GM18520 (cell line): ENCODE measurements around the gene EVI5.
"Not testable (repeated sequence)": the region's sequence is repeated elsewhere in the genome, so short reads cannot be mapped to it uniquely, and the experiment has no call there.

Experiments
- ATAC-seq: cut with Tn5 transposase; IDR thresholded peaks from one replicate; pipeline ENCODE4 v1.9.1; 2021; ENCODE audit not compliant: unreplicated experiment

The EVI5 gene

DNA sequence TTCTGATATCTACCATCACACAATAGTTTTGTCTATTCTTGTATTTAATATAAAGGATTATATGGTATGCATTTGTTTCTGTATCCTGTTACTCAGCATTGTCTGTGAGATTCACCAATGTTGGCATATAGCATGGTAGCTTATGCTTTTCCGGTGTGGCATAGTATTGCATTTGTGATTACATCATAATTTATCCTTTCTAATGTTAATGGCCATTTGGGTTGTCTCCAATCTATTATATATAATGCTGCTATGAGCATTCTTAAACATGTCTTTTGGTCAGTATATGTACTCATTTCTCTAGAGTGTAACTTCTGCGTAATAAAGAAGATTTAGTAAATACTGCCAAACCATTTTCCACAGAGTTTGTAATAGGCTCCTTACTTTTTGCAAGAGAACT lies 257.2 kb downstream of the EVI5 start:
- ATAC-seq: no peak

DNA sequence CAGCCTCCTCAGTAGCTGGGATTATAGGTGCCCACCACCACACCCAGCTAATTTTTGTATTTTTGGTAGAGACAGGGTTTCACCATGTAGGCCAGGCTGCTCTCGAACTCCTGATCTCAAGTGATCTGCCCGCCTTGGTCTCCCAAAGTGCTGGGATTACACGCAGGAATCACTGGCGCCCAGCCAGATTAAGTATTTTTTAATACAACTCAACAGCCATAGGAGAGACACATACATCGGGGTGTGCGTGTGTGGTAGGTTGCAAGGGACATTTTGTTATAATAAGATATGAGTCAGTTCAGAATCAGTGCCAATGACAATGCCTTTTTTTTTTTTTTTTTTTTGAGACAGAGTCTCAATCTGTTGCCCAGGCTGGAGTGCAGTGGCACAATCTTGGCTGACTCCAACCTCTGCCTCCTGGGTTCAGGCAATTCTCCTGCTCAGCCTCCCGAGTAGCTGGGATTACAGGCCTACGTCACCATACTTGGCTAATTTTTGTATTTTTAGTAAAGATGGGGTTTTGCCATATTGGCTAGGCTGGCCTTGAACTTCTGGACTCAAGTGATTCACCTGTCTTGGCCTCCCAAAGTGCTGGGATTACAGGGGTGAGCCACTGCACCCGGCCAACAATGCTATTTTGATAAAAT lies 259.8 kb downstream of the EVI5 start:
- ATAC-seq: not testable (repeated sequence)

- no peak for ATAC-seq
These were observed 265.9 kb downstream of the EVI5 start for GRCh38 chr1:92519043-92519442.

GRCh38 chr1:92516574-92516973 lies 268.3 kb downstream of the EVI5 start:
- ATAC-seq: no peak

GRCh38 chr1:92515796-92516201 lies 269.1 kb downstream of the EVI5 start:
- no peak for ATAC-seq

GRCh38 chr1:92511541-92511940 lies 273.4 kb downstream of the EVI5 start:
- ATAC-seq: no peak

DNA sequence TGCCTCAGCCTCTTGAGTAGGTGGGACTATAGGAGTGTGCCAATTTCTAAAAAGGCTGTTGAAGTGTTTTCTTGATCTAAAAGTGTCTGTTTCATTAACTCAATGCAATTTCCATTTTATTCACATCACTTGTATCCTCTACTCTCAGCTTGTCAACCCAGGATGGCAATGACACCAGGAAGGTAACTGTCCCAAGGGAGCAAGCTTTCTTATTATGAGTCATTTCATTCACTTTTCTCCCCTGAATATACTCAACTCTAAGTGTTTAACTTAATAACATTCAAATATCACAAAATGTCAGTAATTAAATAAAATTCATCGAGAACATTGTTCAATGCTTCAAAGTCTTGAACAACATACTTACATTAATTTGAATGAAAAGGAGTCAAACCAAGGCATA lies 275.3 kb downstream of the EVI5 start:
- no peak for ATAC-seq

GRCh38 chr1:92505015-92505692 lies 279.8 kb downstream of the EVI5 start:
- no peak for ATAC-seq

GRCh38 chr1:92504291-92505014 lies 280.5 kb downstream of the EVI5 start:
- no peak for ATAC-seq

GRCh38 chr1:92503926-92504285 lies 281.0 kb downstream of the EVI5 start:
- no peak for ATAC-seq

DNA sequence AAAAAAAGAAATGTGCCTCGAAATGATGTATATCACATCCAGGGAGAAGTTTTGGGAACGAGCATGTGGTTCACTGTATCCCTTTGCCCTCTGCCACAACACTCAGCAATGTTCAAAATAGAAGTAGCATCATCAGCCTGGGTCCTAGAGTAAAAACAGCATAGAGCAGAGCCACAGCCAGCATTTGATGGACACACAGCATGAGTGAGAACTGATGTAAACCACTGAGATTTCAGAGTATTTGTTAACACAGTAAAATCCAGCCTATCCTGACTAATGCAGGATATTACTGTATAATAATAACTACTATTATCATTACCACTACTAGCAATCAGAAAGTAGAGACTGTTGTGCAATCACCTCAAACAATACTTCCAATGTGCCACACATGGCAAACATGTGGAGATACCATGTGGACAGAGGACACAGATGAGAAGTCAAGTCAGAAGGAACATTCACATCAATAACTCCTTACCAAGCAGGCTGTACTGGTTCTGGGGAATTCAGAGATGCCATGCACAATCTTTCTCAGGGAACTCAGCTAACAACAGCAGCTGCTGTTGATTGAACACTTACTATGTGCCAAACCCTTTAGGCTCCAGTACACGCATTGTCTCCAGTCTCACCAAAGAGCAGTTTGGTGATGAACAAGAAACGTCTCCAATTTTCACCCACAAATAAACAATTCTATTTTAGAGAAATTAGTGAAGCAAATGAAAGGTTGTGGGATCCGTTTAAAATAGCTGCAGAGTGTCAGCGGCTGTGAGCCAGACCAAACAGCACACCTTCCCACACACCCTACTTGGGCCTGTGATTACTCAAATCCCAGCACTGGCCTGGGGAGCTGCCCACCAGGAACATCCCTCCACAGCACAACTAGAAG lies 281.6 kb downstream of the EVI5 start:
- no peak for ATAC-seq

DNA sequence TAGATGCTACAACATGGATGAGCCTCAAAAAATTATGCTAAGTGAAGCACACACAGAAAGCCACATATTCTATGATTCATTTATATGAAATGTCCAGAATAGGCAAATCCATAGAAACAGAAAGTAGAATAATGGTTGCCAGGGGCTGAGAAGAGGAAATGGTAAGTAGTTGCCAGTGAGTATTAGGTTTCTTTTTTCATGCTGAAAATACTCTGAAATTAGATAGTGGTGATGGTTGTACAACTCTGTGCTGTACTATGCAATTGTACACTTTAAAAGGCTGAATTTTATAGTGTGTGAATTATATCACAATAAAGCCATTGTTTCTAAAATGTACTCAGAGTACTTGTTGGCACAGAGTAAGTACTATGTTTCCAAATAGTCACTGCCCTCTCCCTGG lies 282.7 kb downstream of the EVI5 start:
- no peak for ATAC-seq

- ATAC-seq: no peak
These were observed 284.4 kb downstream of the EVI5 start for GRCh38 chr1:92500552-92500951.

GRCh38 chr1:92495392-92496063 lies 289.4 kb downstream of the EVI5 start:
- ATAC-seq: no peak

DNA sequence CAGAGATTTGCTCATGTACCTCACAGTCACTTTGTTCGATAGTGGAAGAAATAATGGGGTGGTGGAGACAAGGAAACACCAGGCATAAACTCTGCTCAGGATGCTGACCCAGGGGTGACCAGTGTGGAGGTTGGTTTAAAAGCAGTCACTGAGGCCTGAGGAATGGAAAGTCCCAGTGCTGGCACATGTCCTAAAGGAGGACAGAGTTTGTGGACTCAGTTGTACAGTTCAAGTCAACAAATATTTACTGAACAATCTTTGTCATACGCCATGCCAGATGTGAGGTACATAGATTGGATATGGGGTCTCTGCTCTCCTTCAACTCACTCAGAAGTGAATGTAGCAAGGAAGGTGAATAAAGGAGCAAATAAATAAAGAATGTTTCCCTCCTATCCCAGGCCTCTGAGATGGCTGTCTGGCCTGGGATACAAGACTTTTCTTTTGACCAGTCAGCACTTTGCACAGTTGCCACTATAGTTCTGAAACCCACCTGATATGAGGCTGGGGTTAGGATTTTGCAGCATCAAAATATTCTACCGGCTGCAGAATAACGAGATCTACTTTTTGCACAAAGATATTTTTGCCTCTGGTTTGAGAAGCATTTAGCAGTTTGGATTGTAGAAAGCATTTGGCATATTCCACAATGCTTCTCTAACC lies 290.3 kb downstream of the EVI5 start:
- no peak for ATAC-seq

- ATAC-seq: no peak
These were observed 291.8 kb downstream of the EVI5 start for GRCh38 chr1:92493139-92493538.

GRCh38 chr1:92488832-92489231 lies 296.1 kb downstream of the EVI5 start:
- ATAC-seq: no peak

DNA sequence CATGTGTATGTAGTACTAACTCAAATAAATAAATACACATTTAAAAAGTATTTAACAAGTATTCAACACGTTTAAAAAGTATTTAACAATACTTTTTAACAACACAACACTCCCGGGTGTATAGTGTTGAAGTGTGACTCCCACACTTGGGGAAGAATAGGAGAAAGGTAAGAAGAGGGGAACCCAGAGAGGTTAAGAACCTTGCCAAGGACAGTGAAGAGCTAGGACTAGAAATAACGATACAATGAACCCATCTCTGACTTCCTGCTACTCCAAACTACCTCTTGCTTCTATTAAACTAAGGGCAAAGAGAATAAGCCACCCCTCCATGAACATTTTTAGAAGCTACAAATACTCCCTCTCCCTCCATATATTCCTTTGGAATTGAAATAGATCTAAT lies 296.5 kb downstream of the EVI5 start:
- ATAC-seq: no peak

DNA sequence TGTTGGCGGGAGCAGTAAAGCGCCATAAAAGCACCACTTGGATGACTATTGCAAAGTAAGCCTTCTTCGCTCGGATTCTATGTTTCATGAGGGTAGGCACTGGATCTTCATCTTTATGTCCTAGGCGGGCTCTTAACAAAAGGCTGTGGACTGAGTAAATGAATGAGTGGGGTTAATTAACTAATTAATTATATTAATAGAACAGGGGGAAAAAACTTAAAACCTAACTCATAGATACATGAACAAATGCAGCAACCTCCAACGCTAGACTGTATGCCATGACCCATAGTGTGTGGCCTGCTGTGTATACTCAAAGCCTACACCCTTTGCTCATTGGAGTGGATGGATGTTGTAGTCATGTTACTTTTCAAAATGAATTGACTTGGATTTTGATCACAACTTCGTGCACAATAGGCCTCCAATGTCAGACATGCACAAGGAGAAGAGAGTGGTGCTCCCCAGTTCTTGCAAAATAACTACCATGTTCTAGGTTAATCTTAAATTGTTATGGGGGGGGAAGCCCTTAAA lies 297.8 kb downstream of the EVI5 start:
- no peak for ATAC-seq
